ENCODE results near the gene ACTR2.
"Not testable (repeated sequence)": the region's sequence is repeated elsewhere in the genome, so short reads cannot be mapped to it uniquely, and the experiment has no call there.

GRCh38 chr2:65244452-65244851 is 16.8 kb downstream of the ACTR2 start:
- TF ChIP-seq CTCF (IDR thresholded peaks at IDR 0.05; ENCODE audit: insufficient read depth, low read depth, low read length); EZH2 (IDR thresholded peaks at IDR 0.05; ENCODE audit: insufficient read depth, low read length): not testable (repeated sequence)
